Measurements from ENCODE around the gene MYOCD. TPM values are rescaled to one million over a fixed set of nuclear protein-coding genes. Genes with fewer than 3 reads are reported as not detected.

MYOCD gene
- total RNA-seq, 4 donors from 2014 or later = 96.2 to 211 (median 124) TPM

- Histone ChIP-seq H3K9me3 (no peaks in the 10 kb centered on the region), H3K4me1 (peaks cover 0 to 6% (median 0%) of the 10 kb centered on the region in 4 donors), H3K4me3 (no peak overlapping the region), H3K36me3 (no peaks in the 10 kb centered on the region), H3K27me3 (no peaks in the 10 kb centered on the region), H3K27ac (replicated peaks in 1 of 4) (no peak overlapping the region)
- 65% methylated on average over 5 of the region's 5 CpGs for WGBS
- TF ChIP-seq EP300 (IDR thresholded peaks at IDR 0.05) (no peak), POLR2AphosphoS5 (IDR thresholded peaks at IDR 0.05) (no peak), POLR2A (IDR thresholded peaks at IDR 0.05; ENCODE audit: low read depth) (no peak)
- intact Hi-C loops (cut with DNase I) = no loop called here
- DNase-seq (ENCODE audit: extremely low spot score) = no peak
Observed at GRCh38 chr17:12620200-12620720, 45.4 kb upstream of the MYOCD start.

DNA sequence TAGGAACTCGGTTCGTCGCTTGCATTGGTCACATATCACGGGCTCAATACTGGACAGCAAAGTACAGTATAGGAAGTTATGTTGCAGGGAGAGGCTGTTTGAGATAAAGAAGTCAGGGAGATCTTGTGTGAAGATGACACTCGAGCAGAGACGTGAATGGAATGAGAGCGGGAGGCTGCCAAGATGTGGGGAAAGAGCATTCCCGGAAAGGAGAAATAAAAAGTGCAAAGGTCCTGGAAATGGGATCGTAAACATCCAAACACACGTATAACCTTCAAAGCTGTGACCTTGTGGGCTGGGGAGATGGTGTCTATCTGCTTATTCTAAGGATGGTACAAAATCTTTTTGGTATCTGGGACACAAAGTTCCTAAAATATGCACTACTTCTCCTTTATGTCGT, 43.0 kb upstream of the MYOCD start:
- H3K9me3 ChIP-seq = no peaks in the 10 kb centered on the region
- no peak overlapping the region for H3K4me3 ChIP-seq
- 46% methylated on average over 11 of the region's 11 CpGs for WGBS
- no peaks in the 10 kb centered on the region for H3K27me3 ChIP-seq
- no peaks in the 10 kb centered on the region for H3K36me3 ChIP-seq
- no peak overlapping the region for H3K27ac ChIP-seq (replicated peaks in 1 of 4)
- TF ChIP-seq POLR2AphosphoS5 (IDR thresholded peaks at IDR 0.05) = no peak
- no peak for TF ChIP-seq POLR2A (IDR thresholded peaks at IDR 0.05; ENCODE audit: low read depth)
- no peak for TF ChIP-seq CTCF (IDR thresholded peaks at IDR 0.05)
- no peak for TF ChIP-seq EP300 (IDR thresholded peaks at IDR 0.05)
- intact Hi-C loops (cut with DNase I) = no loop called here
- DNase-seq (ENCODE audit: extremely low spot score) = no peak
- H3K4me1 ChIP-seq = peaks cover 4 to 17% (median 9%) of the 10 kb centered on the region in 4 donors

DNA sequence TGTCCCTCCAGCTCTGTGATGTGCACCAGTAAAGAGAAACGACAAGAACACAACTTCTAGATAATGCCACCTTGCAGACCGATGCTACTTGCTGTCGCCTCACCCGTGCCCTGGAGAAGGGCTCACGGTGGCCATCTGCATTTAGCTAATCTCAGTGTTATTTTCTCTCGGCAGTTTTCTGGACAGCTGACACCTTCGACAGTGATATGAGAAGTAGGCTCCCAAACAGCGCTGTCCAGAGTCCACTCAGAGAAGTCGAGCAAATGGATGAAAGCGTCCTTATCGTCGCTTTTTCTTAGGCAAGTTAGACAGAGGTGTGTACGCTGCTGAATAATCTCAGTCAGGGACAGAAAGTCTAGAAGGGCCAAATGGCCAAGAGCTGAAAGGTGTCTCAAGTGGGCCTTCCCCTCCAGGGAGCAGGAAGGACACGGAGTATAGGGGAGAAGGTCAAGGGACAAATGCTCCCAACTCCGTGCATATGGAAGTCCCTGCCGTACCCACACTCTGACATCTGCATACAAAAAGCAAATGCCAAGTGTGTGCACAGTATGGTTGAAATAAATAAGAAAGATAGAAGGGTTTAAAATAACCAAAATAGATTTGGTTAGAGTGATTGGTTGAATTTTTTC, 42.4 kb upstream of the MYOCD start:
- intact Hi-C loops (cut with DNase I) = no loop called here
- TF ChIP-seq CTCF (IDR thresholded peaks at IDR 0.05) (no peak), POLR2A (IDR thresholded peaks at IDR 0.05; ENCODE audit: low read depth) (no peak), POLR2AphosphoS5 (IDR thresholded peaks at IDR 0.05) (no peak), EP300 (IDR thresholded peaks at IDR 0.05) (no peak)
- H3K27me3 ChIP-seq = no peaks in the 10 kb centered on the region
- WGBS = 73% methylated on average over 16 of the region's 16 CpGs
- H3K27ac ChIP-seq (replicated peaks in 1 of 4) = no peak overlapping the region
- no peaks in the 10 kb centered on the region for H3K36me3 ChIP-seq
- H3K4me1 ChIP-seq = peaks cover 4 to 23% (median 12%) of the 10 kb centered on the region in 4 donors
- H3K4me3 ChIP-seq = no peak overlapping the region
- no peak for DNase-seq (ENCODE audit: extremely low spot score)
- no peaks in the 10 kb centered on the region for H3K9me3 ChIP-seq

- Histone ChIP-seq H3K27me3 (no peaks in the 10 kb centered on the region), H3K9me3 (no peaks in the 10 kb centered on the region), H3K4me1 (peaks cover 4 to 26% (median 12%) of the 10 kb centered on the region in 4 donors), H3K36me3 (no peaks in the 10 kb centered on the region), H3K4me3 (no peak overlapping the region), H3K27ac (replicated peaks in 1 of 4) (no peak overlapping the region)
- intact Hi-C loops (cut with DNase I) = no loop called here
- WGBS = 74% methylated on average over 3 of the region's 3 CpGs
- TF ChIP-seq POLR2A (IDR thresholded peaks at IDR 0.05; ENCODE audit: low read depth) (no peak), POLR2AphosphoS5 (IDR thresholded peaks at IDR 0.05) (no peak), EP300 (IDR thresholded peaks at IDR 0.05) (no peak), CTCF (IDR thresholded peaks at IDR 0.05) (no peak)
- no peak for DNase-seq (ENCODE audit: extremely low spot score)
Observed at GRCh38 chr17:12624211-12624610, 41.5 kb upstream of the MYOCD start.

DNA sequence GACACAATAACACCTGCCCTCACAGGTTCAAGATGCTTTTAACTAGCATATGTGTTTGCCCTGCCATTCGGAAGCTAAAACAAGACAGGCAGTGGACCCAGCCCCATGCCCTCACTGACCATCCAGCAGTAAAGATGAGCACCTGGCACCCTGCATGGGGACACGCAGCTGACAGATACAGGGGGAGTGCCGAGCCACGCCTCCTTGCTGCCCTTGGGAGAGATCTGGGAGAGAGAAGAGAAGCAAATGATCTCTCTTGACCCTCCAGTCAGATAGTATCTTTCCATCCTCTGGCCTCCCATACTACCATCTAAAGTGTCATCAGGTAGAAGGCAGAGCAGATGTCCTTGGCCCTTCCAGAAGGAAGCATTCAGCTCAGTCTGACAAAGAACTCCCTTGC, 40.6 kb upstream of the MYOCD start:
- Histone ChIP-seq H3K36me3 (no peaks in the 10 kb centered on the region), H3K27ac (replicated peaks in 1 of 4) (no peak overlapping the region), H3K4me3 (no peak overlapping the region), H3K27me3 (no peaks in the 10 kb centered on the region), H3K9me3 (no peaks in the 10 kb centered on the region), H3K4me1 (peaks cover 4 to 23% (median 14%) of the 10 kb centered on the region in 4 donors)
- TF ChIP-seq POLR2AphosphoS5 (IDR thresholded peaks at IDR 0.05) (no peak), POLR2A (IDR thresholded peaks at IDR 0.05; ENCODE audit: low read depth) (no peak), EP300 (IDR thresholded peaks at IDR 0.05) (no peak)
- intact Hi-C loops (cut with DNase I) = no loop called here
- WGBS = 63% methylated on average over 4 of the region's 4 CpGs
- DNase-seq (ENCODE audit: extremely low spot score) = no peak

Data from esophagus muscularis mucosa (tissue), 4 donors.